ENCODE measurements around the gene FBL. TPM values are rescaled to one million over a fixed set of nuclear protein-coding genes. Genes with fewer than 3 reads are reported as not detected.

FBL gene
- total RNA-seq, 1 donor from 2014 or later, result 295 TPM

GRCh38 chr19:39845584-39845932, 621 bp downstream of the FBL start:
- peak in 1 of 2 donors; percentile 40 for DNase-seq (ENCODE audit: low spot score in 2 of 2)

GRCh38 chr19:39845172-39845571, 1.0 kb downstream of the FBL start:
- DNase-seq (ENCODE audit: low spot score in 2 of 2) (no peak), FAIRE-seq (no peak)

More at GRCh38 chr19:39845584-39845932, 621 bp downstream of the FBL start:
- FAIRE-seq, result no peak

GRCh38 chr19:39843919-39844793, 2.0 kb downstream of the FBL start:
- FAIRE-seq (peak; percentile 19), DNase-seq (ENCODE audit: low spot score in 2 of 2) (peak in 1 of 2 donors; percentile 40)

- no peak for DNase-seq (ENCODE audit: low spot score in 2 of 2)
- no peak for FAIRE-seq
Measured at GRCh38 chr19:39842693-39843435, 3.3 kb downstream of the FBL start.

- DNase-seq (ENCODE audit: low spot score in 2 of 2) (no peak), FAIRE-seq (no peak)
Measured at GRCh38 chr19:39841041-39841440, 5.1 kb downstream of the FBL start.

GRCh38 chr19:39840492-39840891, 5.7 kb downstream of the FBL start:
- DNase-seq (ENCODE audit: low spot score in 2 of 2), result no peak
- FAIRE-seq, result no peak

GRCh38 chr19:39839678-39840327, 6.4 kb downstream of the FBL start:
- DNase-seq (ENCODE audit: low spot score in 2 of 2) (no peak), FAIRE-seq (no peak)

GRCh38 chr19:39838569-39838968, 7.6 kb downstream of the FBL start:
- no peak for DNase-seq (ENCODE audit: low spot score in 2 of 2)
- FAIRE-seq, result no peak

- DNase-seq (ENCODE audit: low spot score in 2 of 2), result no peak
- FAIRE-seq, result no peak
Measured at GRCh38 chr19:39837978-39838377, 8.2 kb downstream of the FBL start.

GRCh38 chr19:39834287-39834841, 11.8 kb downstream of the FBL start:
- no peak for FAIRE-seq
- no peak for DNase-seq (ENCODE audit: low spot score in 2 of 2)

GRCh38 chr19:39833464-39834286, 12.5 kb downstream of the FBL start, which contains the start of gene DYRK1B:
Gene DYRK1B, minus strand, starts transcription at chr19:39834162. Its CDS starts 2,295 bp downstream, at chr19:39831867.
- peak; percentile 99 for DNase-seq (ENCODE audit: low spot score in 2 of 2)
- no peak for FAIRE-seq

- FAIRE-seq (no peak), DNase-seq (ENCODE audit: low spot score in 2 of 2) (no peak)
Measured at GRCh38 chr19:39833160-39833463, 13.1 kb downstream of the FBL start.

- FAIRE-seq, result no peak
- DNase-seq (ENCODE audit: low spot score in 2 of 2), result peak in 1 of 2 donors; percentile 26
Measured at GRCh38 chr19:39832341-39833083, 13.7 kb downstream of the FBL start.

- FAIRE-seq, result no peak
Measured at GRCh38 chr19:39831679-39832078, 14.5 kb downstream of the FBL start.

GRCh38 chr19:39830847-39831246, 15.3 kb downstream of the FBL start:
- DNase-seq (ENCODE audit: low spot score in 2 of 2) (no peak), FAIRE-seq (no peak)

More at GRCh38 chr19:39831679-39832078, 14.5 kb downstream of the FBL start:
- no peak for DNase-seq (ENCODE audit: low spot score in 2 of 2)

- FAIRE-seq, result no peak
- DNase-seq (ENCODE audit: low spot score in 2 of 2), result no peak
Measured at GRCh38 chr19:39830406-39830805, 15.8 kb downstream of the FBL start.

- FAIRE-seq (no peak), DNase-seq (ENCODE audit: low spot score in 2 of 2) (no peak)
Measured at GRCh38 chr19:39829702-39830275, 16.4 kb downstream of the FBL start.

GRCh38 chr19:39828654-39829032, 17.5 kb downstream of the FBL start:
- FAIRE-seq (no peak), DNase-seq (ENCODE audit: low spot score in 2 of 2) (no peak)
